Activated T-cell treated with anti-CD3 and anti-CD28 coated beads for 24 hours (primary cell): ENCODE results near the gene DCAF4L1.

Experiments used
- DNase-seq: peaks from one replicate; pipeline ENCODE4 v3.0.0-alpha.2; 2020; ENCODE audit warnings: low read depth

Gene DCAF4L1

GRCh38 chr4:41990365-41991111, 9.0 kb downstream of the DCAF4L1 start, which contains the start of gene SLC30A9:
SLC30A9 (plus strand) TSS chr4:41990530; CDS start chr4:41990652, 122 bp downstream.
- DNase-seq, result peak; percentile 89

- no peak for DNase-seq
These were observed 10.6 kb downstream of the DCAF4L1 start for GRCh38 chr4:41991916-41992767.

GRCh38 chr4:41992967-41993857, 11.7 kb downstream of the DCAF4L1 start:
- no peak for DNase-seq

GRCh38 chr4:41994461-41994985, 13.0 kb downstream of the DCAF4L1 start:
- no peak for DNase-seq

- DNase-seq, result no peak
These were observed 16.5 kb downstream of the DCAF4L1 start for GRCh38 chr4:41998019-41998418.

- DNase-seq, result no peak
These were observed 17.8 kb downstream of the DCAF4L1 start for GRCh38 chr4:41999321-41999720.

- DNase-seq, result no peak
These were observed 26.6 kb downstream of the DCAF4L1 start for GRCh38 chr4:42008011-42008786.

GRCh38 chr4:42015438-42015837, 33.9 kb downstream of the DCAF4L1 start:
- DNase-seq, result no peak

- no peak for DNase-seq
These were observed 36.9 kb downstream of the DCAF4L1 start for GRCh38 chr4:42018451-42018850.
